HG03064 (cell line): ENCODE measurements around the gene WNT8B.

Experiments
- ATAC-seq: cut with Tn5 transposase; IDR thresholded peaks from one replicate; pipeline ENCODE4 v1.9.1; 2021; ENCODE audit warnings: low read depth; ENCODE audit not compliant: unreplicated experiment

Gene WNT8B

DNA sequence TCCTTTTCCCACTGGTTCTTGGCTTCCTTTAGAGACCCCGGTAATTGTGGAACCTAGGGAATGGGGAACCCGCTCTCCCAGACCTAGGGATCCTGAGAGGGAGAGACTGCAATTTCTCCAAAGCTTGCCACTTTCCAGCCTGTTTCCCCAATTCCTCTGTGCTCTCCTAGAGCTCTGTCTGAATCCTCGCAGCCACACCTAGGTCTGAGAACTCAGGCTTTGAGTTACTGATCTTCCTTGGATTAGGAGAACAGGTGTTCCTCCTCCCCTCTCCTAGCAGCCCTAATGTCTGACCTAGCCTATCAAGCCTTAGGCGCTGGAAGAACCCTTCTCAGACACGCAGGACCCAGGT is 20.0 kb downstream of the WNT8B start:
- ATAC-seq, result no peak

- ATAC-seq, result no peak
Observed at GRCh38 chr10:100483876-100484666, 21.3 kb downstream of the WNT8B start.

- no peak for ATAC-seq
Observed at GRCh38 chr10:100485366-100485765, 22.6 kb downstream of the WNT8B start.

GRCh38 chr10:100485801-100486495 is 23.1 kb downstream of the WNT8B start:
- no peak for ATAC-seq

- ATAC-seq, result no peak
Observed at GRCh38 chr10:100487529-100487928, 24.7 kb downstream of the WNT8B start.

DNA sequence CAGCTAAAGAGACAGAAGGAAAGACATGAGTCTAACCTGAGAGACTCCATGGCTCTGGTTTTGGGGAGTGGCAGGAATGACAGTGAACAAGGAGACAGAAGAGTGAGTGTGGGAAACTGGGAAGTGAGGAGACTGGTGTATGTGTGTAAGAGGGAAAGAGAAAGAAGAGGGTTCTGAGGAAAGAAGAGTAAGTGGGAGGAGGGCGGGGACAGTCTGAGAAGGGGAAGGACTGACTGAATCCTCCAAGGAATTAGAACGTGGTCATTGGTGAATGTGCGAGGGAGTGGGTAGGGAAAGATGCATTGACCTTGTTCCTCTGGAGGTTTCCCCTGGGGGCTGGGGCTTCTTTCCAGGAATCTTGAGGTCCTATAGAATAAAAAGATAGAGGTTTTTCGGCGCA is 26.6 kb downstream of the WNT8B start:
- no peak for ATAC-seq

- ATAC-seq, result no peak
Observed at GRCh38 chr10:100490531-100490930, 27.7 kb downstream of the WNT8B start.

DNA sequence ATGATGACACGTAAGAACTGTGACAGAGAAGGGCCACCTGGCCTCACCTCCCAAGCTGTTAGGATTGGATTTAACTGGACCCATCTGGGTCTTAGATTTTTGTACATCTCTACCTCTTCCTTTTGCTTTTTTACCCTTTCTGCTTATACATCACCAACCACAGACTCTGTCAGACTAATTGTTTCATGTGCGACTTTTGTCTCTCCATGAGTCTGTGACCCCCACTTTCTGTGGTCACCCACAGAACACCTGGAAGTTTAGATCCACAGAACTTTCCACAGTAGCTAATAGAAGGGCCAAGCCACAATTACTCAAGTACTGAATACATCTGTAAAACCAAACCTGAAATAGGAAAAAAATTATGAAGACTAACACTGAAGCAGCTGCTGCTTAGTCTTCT is 33.8 kb downstream of the WNT8B start:
- ATAC-seq, result no peak

DNA sequence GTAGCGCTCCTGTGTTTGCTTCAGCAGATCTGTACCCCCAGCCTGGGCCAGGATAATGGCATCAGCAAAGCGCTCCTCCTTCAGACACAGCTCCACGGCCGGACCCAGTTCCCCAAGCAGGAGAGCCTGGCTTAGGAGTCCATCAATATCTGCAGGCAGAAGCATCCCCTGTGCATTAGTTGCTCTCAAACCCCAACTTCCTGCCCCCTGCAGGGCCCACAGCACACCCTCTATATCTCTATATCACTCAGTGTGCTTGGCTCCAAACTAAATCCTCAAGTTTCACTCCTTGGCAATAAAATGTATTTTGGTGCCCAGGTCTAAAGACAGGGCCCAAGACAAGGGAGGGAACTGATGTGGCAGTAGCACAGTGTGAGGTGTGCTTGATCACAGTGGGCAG is 35.2 kb downstream of the WNT8B start:
- no peak for ATAC-seq

GRCh38 chr10:100501423-100501822 is 38.6 kb downstream of the WNT8B start:
- ATAC-seq, result no peak

- ATAC-seq, result no peak
Observed at GRCh38 chr10:100502926-100503494, 40.2 kb downstream of the WNT8B start.

GRCh38 chr10:100504096-100504495 is 41.3 kb downstream of the WNT8B start:
- ATAC-seq, result no peak

- ATAC-seq, result no peak
Observed at GRCh38 chr10:100505164-100505563, 42.4 kb downstream of the WNT8B start.

DNA sequence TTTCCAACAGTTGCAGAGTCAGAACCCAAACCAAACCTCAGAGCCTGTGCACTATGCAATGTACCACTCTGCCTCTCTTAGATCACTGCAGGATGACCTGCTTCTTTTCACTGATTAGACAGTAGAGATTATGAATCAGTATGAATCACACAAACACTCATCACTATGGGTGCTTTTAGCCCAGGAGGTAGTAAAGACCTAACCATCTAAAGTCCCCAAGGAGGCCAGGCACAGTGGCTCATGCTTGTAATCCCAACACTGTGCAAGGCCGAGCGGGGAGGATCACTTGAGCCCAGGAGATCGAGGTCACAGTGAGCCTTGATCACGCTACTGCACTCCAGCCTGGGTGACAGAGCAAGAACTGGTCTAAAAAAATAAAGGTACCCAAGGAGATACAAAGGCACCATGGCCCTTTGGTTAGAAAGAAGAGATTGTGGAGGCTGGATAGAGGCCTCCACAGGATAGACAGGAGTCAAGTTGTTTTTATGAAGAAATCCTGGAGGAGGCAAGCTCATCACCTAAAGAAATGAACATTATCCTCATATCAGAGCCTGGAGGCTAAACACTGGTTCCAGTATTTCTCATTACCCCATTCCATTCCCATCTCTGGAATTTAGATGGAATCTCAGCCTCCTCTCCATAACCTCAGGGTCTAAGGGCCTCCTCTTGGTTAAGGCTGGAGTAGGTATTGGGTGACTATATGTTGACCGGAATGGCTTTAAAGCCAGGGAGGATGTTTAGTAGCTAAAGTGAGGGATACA is 44.0 kb downstream of the WNT8B start:
- no peak for ATAC-seq

DNA sequence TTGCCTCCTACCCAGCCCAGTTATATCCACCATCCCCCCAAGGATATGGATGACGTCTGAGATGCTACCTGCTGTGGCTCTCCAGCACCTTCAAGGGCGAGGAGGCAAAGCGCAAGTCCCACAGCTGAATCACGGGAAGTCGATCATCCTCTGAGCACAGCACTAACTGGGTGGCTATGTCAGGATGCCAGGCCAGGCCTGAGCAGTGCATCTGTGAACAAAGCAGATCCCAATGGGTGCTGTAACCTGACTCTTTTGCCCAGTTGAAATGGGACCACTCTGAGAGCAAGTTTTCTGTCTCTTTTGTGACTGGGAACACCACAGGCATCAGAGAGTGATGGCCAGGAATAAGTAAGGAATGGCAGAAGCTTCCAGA is 44.5 kb downstream of the WNT8B start:
- no peak for ATAC-seq

DNA sequence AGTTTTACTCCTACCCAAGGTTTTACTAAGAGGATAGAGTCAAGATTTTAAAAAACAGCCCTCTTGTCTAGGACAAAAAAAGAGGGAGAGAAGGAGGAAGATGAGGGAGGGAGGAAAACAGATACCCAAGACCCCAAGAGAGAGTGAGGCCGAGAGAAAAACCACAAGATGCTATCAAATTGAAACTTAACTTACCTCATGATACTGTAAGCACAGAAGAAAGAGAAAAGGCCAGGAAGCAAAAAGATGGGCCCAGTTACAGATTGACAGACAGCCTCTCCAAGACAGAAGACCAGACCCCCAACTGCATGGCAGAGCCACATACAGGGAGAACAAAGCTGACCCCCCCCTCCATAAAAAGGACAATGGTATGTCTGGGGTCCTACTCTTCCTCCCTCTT is 45.5 kb downstream of the WNT8B start:
- ATAC-seq, result no peak

GRCh38 chr10:100508691-100509150 is 45.9 kb downstream of the WNT8B start:
- no peak for ATAC-seq

DNA sequence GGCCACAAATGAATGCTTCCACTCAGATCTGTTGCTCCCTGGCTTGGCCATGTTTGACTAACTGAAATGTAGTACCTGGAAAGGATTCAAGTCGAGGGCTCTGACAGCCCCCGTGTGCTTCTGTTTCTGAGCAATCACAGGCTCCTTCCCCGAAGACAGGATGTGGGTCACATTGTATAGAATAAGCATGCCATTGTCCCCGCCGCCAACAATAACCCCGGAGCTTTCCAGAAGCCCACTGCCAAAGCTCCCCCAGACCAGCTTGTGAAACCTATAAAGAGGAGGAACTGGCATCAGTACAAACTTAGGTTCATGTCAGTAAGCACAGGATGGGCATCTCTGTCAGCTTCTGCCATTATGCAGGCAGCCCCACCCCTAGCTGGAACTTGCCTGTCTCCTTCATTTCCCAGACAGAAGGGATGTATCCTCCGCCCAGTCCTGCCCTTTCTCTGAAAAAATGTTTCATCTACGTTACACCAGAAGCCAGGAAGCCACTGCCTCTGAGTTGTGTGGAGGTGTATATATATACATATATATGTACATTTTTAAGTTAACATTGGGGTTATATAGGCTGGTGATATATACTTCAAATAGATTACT is 46.5 kb downstream of the WNT8B start:
- no peak for ATAC-seq

DNA sequence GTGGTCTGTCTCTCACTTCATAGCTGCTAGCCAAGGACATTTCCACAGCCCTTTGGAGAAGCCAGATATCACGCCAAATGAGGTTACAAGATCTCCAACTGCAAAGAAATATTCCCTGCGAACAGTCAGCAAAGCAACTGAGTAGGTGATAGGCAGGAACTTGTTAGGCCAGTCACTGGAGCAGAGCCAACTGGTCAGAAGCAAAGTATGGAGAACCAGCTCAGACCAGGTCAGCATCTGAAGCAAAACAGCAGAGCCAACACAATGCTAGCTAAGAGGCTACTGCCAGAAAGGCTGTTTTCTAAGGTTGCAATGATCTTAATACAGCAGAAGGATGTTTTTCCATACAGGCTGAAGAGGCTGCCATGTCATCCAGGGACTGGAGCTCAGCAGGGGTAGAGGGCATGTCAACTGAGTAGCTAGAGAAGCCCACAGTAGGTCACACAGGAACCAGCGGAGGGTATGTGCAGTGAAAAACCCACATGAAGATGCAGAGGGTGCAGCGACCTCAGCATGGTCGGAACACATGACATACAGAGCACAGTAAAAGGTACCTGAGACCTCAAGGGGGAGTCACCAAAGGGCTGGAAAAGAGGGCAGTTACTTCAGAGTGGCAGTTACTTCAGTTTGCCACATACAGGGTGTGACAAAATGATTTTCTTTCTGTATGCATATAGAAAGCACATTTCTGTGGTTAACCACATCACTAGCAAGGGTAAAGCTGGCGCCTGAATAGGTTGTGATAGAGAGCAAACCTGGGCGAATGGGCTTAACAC is 47.9 kb downstream of the WNT8B start:
- no peak for ATAC-seq

- ATAC-seq, result no peak
Observed at GRCh38 chr10:100515612-100516011, 52.8 kb downstream of the WNT8B start.
